ENCODE measurements around the gene RND3.

RND3 gene

GRCh38 chr2:150459281-150459680 lies 28.2 kb downstream of the RND3 start:
- DNase-seq (ENCODE audit: low read depth, low spot score), result no peak
- H3K27ac ChIP-seq, result no peak overlapping the region

- no peak overlapping the region for H3K27ac ChIP-seq
- no peak for DNase-seq (ENCODE audit: low read depth, low spot score)
These were observed 36.7 kb downstream of the RND3 start for GRCh38 chr2:150450765-150451164.

- peak overlapping the region; percentile 41 for H3K27ac ChIP-seq
- DNase-seq (ENCODE audit: low read depth, low spot score), result peak; percentile 65
These were observed 37.6 kb downstream of the RND3 start for GRCh38 chr2:150449856-150450255.

- DNase-seq (ENCODE audit: low read depth, low spot score), result no peak
These were observed 42.1 kb downstream of the RND3 start for GRCh38 chr2:150445398-150445797.

GRCh38 chr2:150442484-150442883 lies 45.0 kb downstream of the RND3 start:
- DNase-seq (ENCODE audit: low read depth, low spot score), result no peak
- H3K27ac ChIP-seq, result no peak overlapping the region

More at GRCh38 chr2:150445398-150445797, 42.1 kb downstream of the RND3 start:
- no peak overlapping the region for H3K27ac ChIP-seq

- H3K27ac ChIP-seq, result no peak overlapping the region
- no peak for DNase-seq (ENCODE audit: low read depth, low spot score)
These were observed 45.7 kb downstream of the RND3 start for GRCh38 chr2:150441784-150442183.

- DNase-seq (ENCODE audit: low read depth, low spot score), result no peak
- H3K27ac ChIP-seq, result no peak overlapping the region
These were observed 46.2 kb downstream of the RND3 start for GRCh38 chr2:150441226-150441625.

- no peak overlapping the region for H3K27ac ChIP-seq
- peak; percentile 62 for DNase-seq (ENCODE audit: low read depth, low spot score)
These were observed 48.8 kb downstream of the RND3 start for GRCh38 chr2:150438654-150439053.

GRCh38 chr2:150438041-150438440 lies 49.4 kb downstream of the RND3 start:
- no peak for DNase-seq (ENCODE audit: low read depth, low spot score)
- H3K27ac ChIP-seq, result no peak overlapping the region

GRCh38 chr2:150432312-150432625 lies 55.2 kb downstream of the RND3 start:
- H3K27ac ChIP-seq, result no peak overlapping the region
- DNase-seq (ENCODE audit: low read depth, low spot score), result no peak

GRCh38 chr2:150431561-150432311 lies 55.7 kb downstream of the RND3 start:
- no peak overlapping the region for H3K27ac ChIP-seq
- DNase-seq (ENCODE audit: low read depth, low spot score), result no peak

- no peak for DNase-seq (ENCODE audit: low read depth, low spot score)
- no peak overlapping the region for H3K27ac ChIP-seq
These were observed 58.0 kb downstream of the RND3 start for GRCh38 chr2:150429384-150429961.

GRCh38 chr2:150428641-150429040 lies 58.8 kb downstream of the RND3 start:
- DNase-seq (ENCODE audit: low read depth, low spot score), result no peak
- H3K27ac ChIP-seq, result no peak overlapping the region

GRCh38 chr2:150427298-150427697 lies 60.2 kb downstream of the RND3 start:
- DNase-seq (ENCODE audit: low read depth, low spot score), result no peak
- H3K27ac ChIP-seq, result no peak overlapping the region

GRCh38 chr2:150426724-150427123 lies 60.7 kb downstream of the RND3 start:
- H3K27ac ChIP-seq, result no peak overlapping the region
- DNase-seq (ENCODE audit: low read depth, low spot score), result no peak

GRCh38 chr2:150426315-150426714 lies 61.2 kb downstream of the RND3 start:
- H3K27ac ChIP-seq, result no peak overlapping the region
- DNase-seq (ENCODE audit: low read depth, low spot score), result no peak

GRCh38 chr2:150425121-150425955 lies 62.1 kb downstream of the RND3 start:
- DNase-seq (ENCODE audit: low read depth, low spot score), result no peak
- H3K27ac ChIP-seq, result no peak overlapping the region

GRCh38 chr2:150424406-150424805 lies 63.1 kb downstream of the RND3 start:
- no peak for DNase-seq (ENCODE audit: low read depth, low spot score)
- no peak overlapping the region for H3K27ac ChIP-seq

- DNase-seq (ENCODE audit: low read depth, low spot score), result no peak
- no peak overlapping the region for H3K27ac ChIP-seq
These were observed 66.3 kb downstream of the RND3 start for GRCh38 chr2:150421126-150421651.

- no peak overlapping the region for H3K27ac ChIP-seq
- DNase-seq (ENCODE audit: low read depth, low spot score), result no peak
These were observed 68.6 kb downstream of the RND3 start for GRCh38 chr2:150418916-150419315.
